Activated T-helper 1 cell treated with anti-CD3 and anti-CD28 coated beads, Interleukin-12 subunit alpha, Interleukin-12 subunit beta, Interleukin-2, Interleukin-4 antibody, amounts not matched to agents 30 ng/mL and 10 ng/mL and 1 ng/mL, durations not matched to agents 14 hours and 24 hours and 36 hours (primary cell): ENCODE data around the gene FOLR2. TPM values are rescaled to one million over a fixed set of nuclear protein-coding genes. Genes with fewer than 3 reads are reported as not detected.

Experiments used
- DNase-seq: peaks from one replicate; pipeline ENCODE4 v3.0.0; 2021; ENCODE audit warnings: low spot score
- H3K27ac Mint-ChIP-seq: one replicate; pipeline ENCODE4 v1.8.0; 2021; ENCODE audit warnings: mild to moderate bottlenecking, mixed read lengths
- H3K27me3 Mint-ChIP-seq: one replicate; pipeline ENCODE4 v1.8.0; 2022; ENCODE audit warnings: mild to moderate bottlenecking, moderate library complexity, mixed read lengths; ENCODE audit not compliant: insufficient read depth
- H3K36me3 Mint-ChIP-seq: one replicate; pipeline ENCODE4 v1.8.0; 2021; ENCODE audit warnings: low read depth, mixed read lengths
- H3K4me1 Mint-ChIP-seq: one replicate; pipeline ENCODE4 v1.8.0; 2021; ENCODE audit warnings: low read depth, mixed read lengths
- H3K4me3 Mint-ChIP-seq: one replicate; pipeline ENCODE4 v1.8.0; 2021; ENCODE audit warnings: mild to moderate bottlenecking, moderate library complexity, mixed read lengths
- H3K9me3 Mint-ChIP-seq: one replicate; pipeline ENCODE4 v1.8.0; 2021; ENCODE audit warnings: mixed read lengths
- intact Hi-C: fragments of 100-400 bp; cut with micrococcal nuclease; formaldehyde crosslinking; loops from one replicate; pipeline ENCODE4 v1.15.1; 2024
- total RNA-seq: library from RNA; stranded (reverse); gene quantifications from 2 replicates; pipeline ENCODE4 v1.2.3, GENCODE V29; 2022

Gene FOLR2
- total RNA-seq, 1 donor from 2014 or later: not detected

- intact Hi-C loops: loop anchor here (5.0 to 10.0 kb wide), 3 partner anchors 191 to 1154 kb away; partner anchors contain the start of genes RELT and STARD10
- Mint-ChIP-seq H3K27ac (peak overlapping the region; percentile 56), H3K4me1 (peaks cover 26% of the 10 kb centered on the region), H3K9me3 (no peaks in the 10 kb centered on the region), H3K27me3 (peaks cover 17% of the 10 kb centered on the region), H3K36me3 (no peaks in the 10 kb centered on the region), H3K4me3 (no peak overlapping the region)
- no peak for DNase-seq
Measured at GRCh38 chr11:72220696-72221363, 4.2 kb downstream of the FOLR2 start.

- no peak overlapping the region for H3K27ac Mint-ChIP-seq
- H3K36me3 Mint-ChIP-seq: no peaks in the 10 kb centered on the region
- H3K4me1 Mint-ChIP-seq: peaks cover 26% of the 10 kb centered on the region
- no peak overlapping the region for H3K4me3 Mint-ChIP-seq
- DNase-seq: no peak
- intact Hi-C loops: loop anchor here (2.0 to 10.0 kb wide), 5 partner anchors 17 to 1153 kb away; partner anchors contain the start of genes RELT and STARD10
- peaks cover 12% of the 10 kb centered on the region for H3K27me3 Mint-ChIP-seq
- H3K9me3 Mint-ChIP-seq: no peaks in the 10 kb centered on the region
Measured at GRCh38 chr11:72221386-72222075, 4.9 kb downstream of the FOLR2 start.

- Mint-ChIP-seq H3K27ac (peak overlapping the region; percentile 83), H3K36me3 (no peaks in the 10 kb centered on the region), H3K9me3 (no peaks in the 10 kb centered on the region), H3K4me3 (peak overlapping the region; percentile 85), H3K4me1 (peaks cover 26% of the 10 kb centered on the region), H3K27me3 (peaks cover 8% of the 10 kb centered on the region)
- intact Hi-C loops: loop anchor here (2.0 to 10.0 kb wide), 5 partner anchors 17 to 1153 kb away; partner anchors contain the start of genes RELT and STARD10
- no peak for DNase-seq
Measured at GRCh38 chr11:72222106-72222891, 5.7 kb downstream of the FOLR2 start.

GRCh38 chr11:72222907-72223614, 6.5 kb downstream of the FOLR2 start:
- Mint-ChIP-seq H3K27ac (peak overlapping the region; percentile 83), H3K9me3 (no peaks in the 10 kb centered on the region), H3K27me3 (peaks cover 4% of the 10 kb centered on the region), H3K4me1 (peaks cover 20% of the 10 kb centered on the region), H3K36me3 (no peaks in the 10 kb centered on the region), H3K4me3 (peak overlapping the region; percentile 85)
- intact Hi-C loops: loop anchor here (1.0 to 10.0 kb wide), 13 partner anchors 16 to 1152 kb away; partner anchors contain the start of genes ANAPC15, CLPB, LAMTOR1 and LRRC51
- peak; percentile 95 for DNase-seq

- H3K27ac Mint-ChIP-seq: peak overlapping the region; percentile 93
- H3K9me3 Mint-ChIP-seq: no peaks in the 10 kb centered on the region
- H3K4me3 Mint-ChIP-seq: peak overlapping the region; percentile 96
- intact Hi-C loops: loop anchor here (1.0 to 10.0 kb wide), 13 partner anchors 15 to 1151 kb away; partner anchors contain the start of genes ANAPC15, CLPB, LAMTOR1 and LRRC51
- H3K27me3 Mint-ChIP-seq: no peaks in the 10 kb centered on the region
- peaks cover 19% of the 10 kb centered on the region for H3K4me1 Mint-ChIP-seq
- H3K36me3 Mint-ChIP-seq: peaks cover 3% of the 10 kb centered on the region
- DNase-seq: peak; percentile 66
Measured at GRCh38 chr11:72223615-72224563, 7.3 kb downstream of the FOLR2 start.

- no peaks in the 10 kb centered on the region for H3K27me3 Mint-ChIP-seq
- no peaks in the 10 kb centered on the region for H3K9me3 Mint-ChIP-seq
- peak within 1 kb of the TSS; percentile 96 for H3K4me3 Mint-ChIP-seq
- H3K36me3 Mint-ChIP-seq: peaks cover 11% of the 10 kb centered on the region
- peak within 1 kb of the TSS; percentile 93 for H3K27ac Mint-ChIP-seq
- intact Hi-C loops: loop anchor here (5.0 to 10.0 kb wide), 3 partner anchors 188 to 1150 kb away; partner anchors contain the start of genes RELT and STARD10
- peak; percentile 21 for DNase-seq
- H3K4me1 Mint-ChIP-seq: peaks cover 19% of the 10 kb centered on the region
Measured at GRCh38 chr11:72224564-72225410, 8.2 kb downstream of the FOLR2 start, which contains the start of gene INPPL1. Gene INPPL1 (plus strand): TSS chr11:72224767. CDS start chr11:72224985, 218 bp downstream.

- H3K36me3 Mint-ChIP-seq: peaks cover 11% of the 10 kb centered on the region
- H3K27ac Mint-ChIP-seq: peak overlapping the region; percentile 81
- H3K4me1 Mint-ChIP-seq: peaks cover 19% of the 10 kb centered on the region
- DNase-seq: no peak
- no peaks in the 10 kb centered on the region for H3K27me3 Mint-ChIP-seq
- intact Hi-C loops: loop anchor here (10.0 kb wide), 1 partner anchor 1149 kb away; the partner anchor contains the start of gene RELT
- H3K4me3 Mint-ChIP-seq: peak overlapping the region; percentile 88
- H3K9me3 Mint-ChIP-seq: no peaks in the 10 kb centered on the region
Measured at GRCh38 chr11:72225411-72225951, 8.9 kb downstream of the FOLR2 start.

GRCh38 chr11:72226701-72227100, 10.1 kb downstream of the FOLR2 start:
- H3K4me3 Mint-ChIP-seq: no peak overlapping the region
- intact Hi-C loops: loop anchor here (10.0 kb wide), 1 partner anchor 1148 kb away; the partner anchor contains the start of gene RELT
- H3K27me3 Mint-ChIP-seq: no peaks in the 10 kb centered on the region
- H3K27ac Mint-ChIP-seq: no peak overlapping the region
- peaks cover 13% of the 10 kb centered on the region for H3K36me3 Mint-ChIP-seq
- no peaks in the 10 kb centered on the region for H3K9me3 Mint-ChIP-seq
- peaks cover 19% of the 10 kb centered on the region for H3K4me1 Mint-ChIP-seq
- DNase-seq: no peak

GRCh38 chr11:72227316-72228228, 11.0 kb downstream of the FOLR2 start:
- Mint-ChIP-seq H3K27me3 (no peaks in the 10 kb centered on the region), H3K27ac (no peak overlapping the region), H3K4me3 (no peak overlapping the region), H3K36me3 (peaks cover 20% of the 10 kb centered on the region), H3K4me1 (peaks cover 13% of the 10 kb centered on the region), H3K9me3 (no peaks in the 10 kb centered on the region)
- intact Hi-C loops: loop anchor here (10.0 kb wide), 1 partner anchor 1147 kb away; the partner anchor contains the start of gene RELT
- no peak for DNase-seq
